Gastrocnemius medialis (tissue), 4 donors: ENCODE data around the gene DCDC1. TPM values are rescaled to one million over a fixed set of nuclear protein-coding genes. Genes with fewer than 3 reads are reported as not detected.
"Not testable (repeated sequence)": the region's sequence is repeated elsewhere in the genome, so short reads cannot be mapped to it uniquely, and the experiment has no call there.

Experiments
- ATAC-seq, 2 donors: fragments of 150-250 bp; one replicate each; pipeline ENCODE4 v1.9.1; 2016
- DNase-seq, 2 donors: peaks; one replicate each; pipeline ENCODE4 v3.0.0-alpha.2; 2019
- H3K27ac ChIP-seq, 4 donors: fragments of 200-600 bp; sonication (generic); 1 replicate in 1 of 4; 2 replicates in 3 of 4; pipeline ENCODE4 v1.5.1; 2016 to 2018; ENCODE audit warnings: mild to moderate bottlenecking in 2 of 4, moderate library complexity in 1 of 4
- H3K27me3 ChIP-seq, 3 donors: fragments of 200-600 bp; sonication (generic) in 2 of 3; 1 replicate in 1 of 3; 2 replicates in 2 of 3; pipeline versions ENCODE4 v1.5.1 to v1.6.0; 2016 to 2019; ENCODE audit warnings: mild to moderate bottlenecking in 1 of 3, moderate library complexity in 1 of 3
- H3K36me3 ChIP-seq, 2 donors: fragments of 200-600 bp; sonication (generic) in 1 of 2; one replicate each; pipeline ENCODE4 v1.5.1; 2017 to 2018
- H3K4me1 ChIP-seq, 2 donors: fragments of 200-600 bp; sonication (generic) in 1 of 2; one replicate each; pipeline ENCODE4 v1.5.1; 2016 to 2017; ENCODE audit warnings: mild to moderate bottlenecking in 2 of 2
- H3K4me3 ChIP-seq, 4 donors: fragments of 200-600 bp; sonication (generic) in 3 of 4; 1 replicate in 1 of 4; 2 replicates in 3 of 4; pipeline ENCODE4 v1.5.1; 2016 to 2019; ENCODE audit warnings: mild to moderate bottlenecking in 2 of 4
- H3K9me3 ChIP-seq, 3 donors: fragments of 200-600 bp; sonication (generic) in 2 of 3; 1 replicate in 1 of 3; 2 replicates in 2 of 3; pipeline ENCODE4 v1.5.1; 2016 to 2019
- CTCF ChIP-seq, 5 experiments: fragments of 450-650 bp in 3 of 5; fragments of 200-600 bp in 2 of 5; sonication (generic) in 2 of 5; IDR thresholded peaks in 4 of 5; conservative IDR thresholded peaks in 1 of 5; 1 replicate in 4 of 5; 2 replicates in 1 of 5; pipeline ENCODE4 v1.5.1; 2016 to 2019; ENCODE audit warnings: antibody characterized with exemption in 5 of 5, mild to moderate bottlenecking in 3 of 5, moderate library complexity in 3 of 5
- POLR2A ChIP-seq, 2 donors: fragments of 450-650 bp; IDR thresholded peaks; one replicate each; pipeline ENCODE4 v1.6.1; 2017; ENCODE audit warnings: antibody characterized with exemption in 2 of 2, mild to moderate bottlenecking in 2 of 2, moderate library complexity in 2 of 2
- in situ Hi-C, 4 donors: fragments of 200-750 bp; cut with MboI; loops; one replicate each; pipeline versions ENCODE4 v1.15.0 to v1.8.0; 2017; ENCODE audit warnings: low sequenced_read_pairs in 4 of 4
- intact Hi-C: fragments of 100-400 bp; cut with DNase I; formaldehyde crosslinking; loops from one replicate; pipeline ENCODE4 v1.15.1; 2023; ENCODE audit warnings: low total_unique reads
- total RNA-seq, 4 donors: library from RNA; depleted of rRNA; stranded (reverse); fragments of >200 nt; gene quantifications; one replicate each; pipeline versions ENCODE4 v1.1.0 to v1.2.3, GENCODE V29; 2016

DCDC1 gene
- total RNA-seq, 4 donors from 2014 or later: not detected

GRCh38 chr11:30956751-30957150, 412.8 kb downstream of the DCDC1 start:
- ATAC-seq (no peak), DNase-seq (no peak)
- intact Hi-C loops (no loop called here), in situ Hi-C loops (no loop called here)
- Histone ChIP-seq H3K36me3 (no peaks in the 10 kb centered on the region), H3K27ac (no peak overlapping the region), H3K4me1 (no peaks in the 10 kb centered on the region), H3K27me3 (no peaks in the 10 kb centered on the region), H3K9me3 (no peaks in the 10 kb centered on the region), H3K4me3 (no peak overlapping the region)
- TF ChIP-seq CTCF (IDR thresholded peaks at IDR 0.05 in 4 of 5, conservative IDR thresholded peaks at IDR 0.05 in 1 of 5) (no peak), POLR2A (IDR thresholded peaks at IDR 0.05) (no peak)

- ATAC-seq (no peak), DNase-seq (no peak)
- TF ChIP-seq POLR2A (IDR thresholded peaks at IDR 0.05) (no peak), CTCF (IDR thresholded peaks at IDR 0.05 in 4 of 5, conservative IDR thresholded peaks at IDR 0.05 in 1 of 5) (no peak)
- H3K36me3 ChIP-seq: no peaks in the 10 kb centered on the region
- in situ Hi-C loops: no loop called here
- intact Hi-C loops: no loop called here
- H3K4me1 ChIP-seq: no peaks in the 10 kb centered on the region
- H3K27ac ChIP-seq: no peak overlapping the region
- H3K4me3 ChIP-seq: no peak overlapping the region
- no peaks in the 10 kb centered on the region for H3K27me3 ChIP-seq
- no peaks in the 10 kb centered on the region for H3K9me3 ChIP-seq
Measured at GRCh38 chr11:30949838-30950237, 419.7 kb downstream of the DCDC1 start.

GRCh38 chr11:30947715-30948114, 421.8 kb downstream of the DCDC1 start:
- ATAC-seq, H3K4me3 ChIP-seq, H3K4me1 ChIP-seq, DNase-seq, in situ Hi-C loops, intact Hi-C loops, H3K27me3 ChIP-seq, H3K27ac ChIP-seq, H3K9me3 ChIP-seq, H3K36me3 ChIP-seq: not testable (repeated sequence)

GRCh38 chr11:30938810-30939209, 430.7 kb downstream of the DCDC1 start:
- DNase-seq (no peak), ATAC-seq (no peak)
- Histone ChIP-seq H3K36me3 (no peaks in the 10 kb centered on the region), H3K27ac (no peak overlapping the region), H3K4me1 (no peaks in the 10 kb centered on the region), H3K27me3 (no peaks in the 10 kb centered on the region), H3K4me3 (no peak overlapping the region), H3K9me3 (no peaks in the 10 kb centered on the region)
- intact Hi-C loops (no loop called here), in situ Hi-C loops (no loop called here)
- no peak for TF ChIP-seq POLR2A (IDR thresholded peaks at IDR 0.05)
- no peak for TF ChIP-seq CTCF (IDR thresholded peaks at IDR 0.05 in 4 of 5, conservative IDR thresholded peaks at IDR 0.05 in 1 of 5)

- H3K36me3 ChIP-seq: no peaks in the 10 kb centered on the region
- no peaks in the 10 kb centered on the region for H3K4me1 ChIP-seq
- TF ChIP-seq CTCF (IDR thresholded peaks at IDR 0.05 in 4 of 5, conservative IDR thresholded peaks at IDR 0.05 in 1 of 5) (no peak), POLR2A (IDR thresholded peaks at IDR 0.05) (no peak)
- no peak for ATAC-seq
- in situ Hi-C loops (no loop called here), intact Hi-C loops (no loop called here)
- no peak overlapping the region for H3K4me3 ChIP-seq
- no peaks in the 10 kb centered on the region for H3K9me3 ChIP-seq
- H3K27me3 ChIP-seq: no peaks in the 10 kb centered on the region
- no peak overlapping the region for H3K27ac ChIP-seq
- DNase-seq: no peak
Measured at GRCh38 chr11:30938171-30938570, 431.4 kb downstream of the DCDC1 start.
